ENCODE measurements around the gene ABCA9.

GRCh38 chr17:68943123-68943811 is 117.5 kb downstream of the ABCA9 start:
- TF ChIP-seq EZH2phosphoT487 (conservative IDR thresholded peaks at IDR 0.05; ENCODE audit: low read length) (no peak), CTCF (IDR thresholded peaks at IDR 0.05; ENCODE audit: insufficient read depth, low read length, poor library complexity, severe bottlenecking) (no peak)

Measured in SU-DHL-6 (cell line).